Left lung (tissue), 10 donors: Measurements from ENCODE around the gene LTBP1. TPM values are rescaled to one million over a fixed set of nuclear protein-coding genes. Genes with fewer than 3 reads are reported as not detected.
A peak's percentile ranks its signal among the peaks of the same experiment; 100 is the strongest.

Experiments used
- ATAC-seq: fragments of 200-7000 bp; cut with Tn5 transposase; one replicate; pipeline ENCODE4 v1.9.1; 2020; ENCODE audit warnings: moderate library complexity
- DNase-seq, 4 donors: peaks; one replicate each; pipeline ENCODE4 v3.0.0-alpha.2; 2013 to 2020
- H3K27ac ChIP-seq, 2 donors: fragments of 200-600 bp; sonication (generic) in 1 of 2; one replicate each; pipeline versions ENCODE4 v1.5.0 to v1.8.0; 2020 to 2021
- H3K27me3 ChIP-seq, 2 donors: fragments of 200-600 bp; sonication (generic) in 1 of 2; one replicate each; pipeline versions ENCODE4 v1.5.0 to v1.8.0; 2020 to 2021
- H3K36me3 ChIP-seq, 2 donors: fragments of 200-600 bp; sonication (generic) in 1 of 2; one replicate each; pipeline versions ENCODE4 v1.5.0 to v1.8.0; 2020 to 2021
- H3K4me1 ChIP-seq, 2 donors: fragments of 200-600 bp; one replicate each; pipeline ENCODE4 v1.8.0; 2021
- H3K4me3 ChIP-seq, 2 donors: fragments of 200-600 bp; sonication (generic) in 1 of 2; one replicate each; pipeline versions ENCODE4 v1.5.0 to v1.8.0; 2020 to 2021; ENCODE audit warnings: mild to moderate bottlenecking in 1 of 2
- H3K9me3 ChIP-seq, 2 donors: fragments of 200-600 bp; sonication (generic) in 1 of 2; one replicate each; pipeline versions ENCODE4 v1.5.0 to v1.8.0; 2020 to 2021
- intact Hi-C, 2 donors: fragments of 100-400 bp; cut with DNase I; formaldehyde crosslinking; loops; one replicate each; pipeline versions ENCODE4 v1.11.2 to v1.14.2; 2022
- polyA plus RNA-seq, 6 donors: library from polyadenylated mRNA; unstranded; fragments of 120-200 nt; gene quantifications; one replicate each; pipeline ENCODE4 v1.2.1, GENCODE V29; 2013; ENCODE audit not compliant: insufficient read length in 6 of 6
- total RNA-seq, 2 donors: library from RNA; stranded (reverse); fragmentation: NEBNext Ultra II Directional; extraction: Animal tissue kit (Norgen Biotek cat#: 25700); gene quantifications; one replicate each; pipeline ENCODE4 v1.2.1, GENCODE V29; 2021
- TF ChIP-seq, protein P1 (sequence below), 2 donors: fragments of 200-600 bp; sonication (generic) in 1 of 2; IDR thresholded peaks; one replicate each; pipeline versions ENCODE4 v1.5.0 to v1.8.0; 2021; ENCODE audit warnings: antibody characterized with exemption in 2 of 2
- donor health status: DM: no; HTN: yes; CAD: no.
- donor health status: DM: no; HTN: no; CAD: no.

LTBP1 gene
- total and polyA plus RNA-seq, 8 donors, result 35.4 to 81.2 (median 50.9) TPM

DNA sequence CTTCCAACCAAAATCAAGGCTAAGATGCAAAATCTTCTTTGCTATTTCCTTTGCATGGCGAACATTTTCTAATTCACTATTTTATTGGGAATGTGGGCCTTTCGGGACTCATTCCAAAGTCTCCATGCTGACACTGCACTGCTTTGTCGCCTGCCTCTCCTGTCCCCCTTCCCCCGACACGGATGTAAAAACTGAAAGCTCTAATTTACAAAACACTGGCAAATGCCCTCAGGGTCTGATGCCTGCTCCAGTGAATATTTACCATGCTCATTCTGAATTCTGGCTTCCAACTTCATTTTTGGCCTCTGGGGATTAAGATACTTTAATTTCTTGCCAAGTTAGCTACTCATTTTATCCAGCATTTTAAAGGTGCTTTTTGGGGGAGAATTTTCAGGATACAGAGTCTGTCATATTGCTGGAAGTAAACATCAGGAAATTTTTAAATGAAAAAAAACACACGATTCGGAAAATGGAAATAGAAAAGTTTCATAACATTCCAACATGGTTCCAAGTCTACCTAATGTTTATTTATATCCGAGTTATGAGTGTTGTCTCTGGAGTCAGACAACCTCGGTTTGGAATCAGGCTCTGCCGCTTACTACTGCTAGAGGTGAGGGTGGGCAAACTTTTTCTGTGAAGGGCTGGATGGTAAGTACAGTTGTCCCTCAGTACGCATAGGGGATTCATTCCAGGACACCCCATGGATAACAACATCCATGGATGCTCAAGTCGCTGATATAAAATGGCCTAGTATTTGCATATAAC, 14.6 kb upstream of the LTBP1 start:
- TF ChIP-seq, protein P1, sequence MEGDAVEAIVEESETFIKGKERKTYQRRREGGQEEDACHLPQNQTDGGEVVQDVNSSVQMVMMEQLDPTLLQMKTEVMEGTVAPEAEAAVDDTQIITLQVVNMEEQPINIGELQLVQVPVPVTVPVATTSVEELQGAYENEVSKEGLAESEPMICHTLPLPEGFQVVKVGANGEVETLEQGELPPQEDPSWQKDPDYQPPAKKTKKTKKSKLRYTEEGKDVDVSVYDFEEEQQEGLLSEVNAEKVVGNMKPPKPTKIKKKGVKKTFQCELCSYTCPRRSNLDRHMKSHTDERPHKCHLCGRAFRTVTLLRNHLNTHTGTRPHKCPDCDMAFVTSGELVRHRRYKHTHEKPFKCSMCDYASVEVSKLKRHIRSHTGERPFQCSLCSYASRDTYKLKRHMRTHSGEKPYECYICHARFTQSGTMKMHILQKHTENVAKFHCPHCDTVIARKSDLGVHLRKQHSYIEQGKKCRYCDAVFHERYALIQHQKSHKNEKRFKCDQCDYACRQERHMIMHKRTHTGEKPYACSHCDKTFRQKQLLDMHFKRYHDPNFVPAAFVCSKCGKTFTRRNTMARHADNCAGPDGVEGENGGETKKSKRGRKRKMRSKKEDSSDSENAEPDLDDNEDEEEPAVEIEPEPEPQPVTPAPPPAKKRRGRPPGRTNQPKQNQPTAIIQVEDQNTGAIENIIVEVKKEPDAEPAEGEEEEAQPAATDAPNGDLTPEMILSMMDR (IDR thresholded peaks at IDR 0.05), result no peak
- H3K27me3 ChIP-seq, result peaks cover 0 to 15% of the 10 kb centered on the region in 2 donors
- intact Hi-C loops, result no loop called here
- no peaks in the 10 kb centered on the region for H3K36me3 ChIP-seq
- no peak for ATAC-seq
- no peaks in the 10 kb centered on the region for H3K9me3 ChIP-seq
- H3K27ac ChIP-seq, result no peak overlapping the region
- DNase-seq, result no peak
- no peaks in the 10 kb centered on the region for H3K4me1 ChIP-seq
- no peak overlapping the region for H3K4me3 ChIP-seq

- DNase-seq (no peak), ATAC-seq (no peak)
- TF ChIP-seq, protein P1 (IDR thresholded peaks at IDR 0.05), result no peak
- H3K4me1 ChIP-seq, result no peaks in the 10 kb centered on the region
- H3K4me3 ChIP-seq, result no peak overlapping the region
- intact Hi-C loops, result no loop called here
- peaks cover 0 to 8% of the 10 kb centered on the region in 2 donors for H3K27me3 ChIP-seq
- no peaks in the 10 kb centered on the region for H3K9me3 ChIP-seq
- H3K36me3 ChIP-seq, result no peaks in the 10 kb centered on the region
- no peak overlapping the region for H3K27ac ChIP-seq
Observed at GRCh38 chr2:32932825-32933755, 13.7 kb upstream of the LTBP1 start.

- no peak for ATAC-seq
Observed at GRCh38 chr2:32933756-32934095, 13.0 kb upstream of the LTBP1 start.

GRCh38 chr2:32937602-32938448, 8.9 kb upstream of the LTBP1 start:
- Histone ChIP-seq H3K4me1 (no peaks in the 10 kb centered on the region), H3K9me3 (no peaks in the 10 kb centered on the region), H3K27me3 (no peaks in the 10 kb centered on the region), H3K4me3 (no peak overlapping the region), H3K36me3 (no peaks in the 10 kb centered on the region), H3K27ac (no peak overlapping the region)
- ATAC-seq (peak; percentile 22), DNase-seq (peak in 1 of 4 donors; percentile 62)
- TF ChIP-seq, protein P1 (IDR thresholded peaks at IDR 0.05), result no peak
- intact Hi-C loops, result no loop called here

More at GRCh38 chr2:32933756-32934095, 13.0 kb upstream of the LTBP1 start:
- Histone ChIP-seq H3K4me3 (no peak overlapping the region), H3K27me3 (peaks cover 0 to 1% of the 10 kb centered on the region in 2 donors), H3K36me3 (no peaks in the 10 kb centered on the region), H3K4me1 (no peaks in the 10 kb centered on the region), H3K27ac (no peak overlapping the region), H3K9me3 (no peaks in the 10 kb centered on the region)
- TF ChIP-seq, protein P1 (IDR thresholded peaks at IDR 0.05), result no peak
- no peak for DNase-seq
- intact Hi-C loops, result no loop called here
